Kidney (tissue), 14 donors: ENCODE data around the gene TMEM203. TPM values are rescaled to one million over a fixed set of nuclear protein-coding genes. Genes with fewer than 3 reads are reported as not detected.

Experiments used
- DNase-seq, 5 donors: peaks; one replicate each; pipeline ENCODE4 v3.0.0-alpha.2; 2013 to 2020
- FAIRE-seq: peaks from 2 replicates; lab custom pipeline; 2012; peaks lifted over from hg19 to GRCh38; lab: Jason Lieb, UNC
- H3K27ac ChIP-seq, 2 donors: one replicate each; pipeline ENCODE4 v1.7.0; 2013; ENCODE audit warnings: low read depth in 2 of 2, low read length in 2 of 2, inconsistent platforms in 1 of 2
- H3K27me3 ChIP-seq: one replicate; pipeline ENCODE4 v1.7.1; 2013; ENCODE audit warnings: low read length, inconsistent platforms; ENCODE audit not compliant: control insufficient read depth, insufficient read depth
- H3K36me3 ChIP-seq, 3 donors: one replicate each; pipeline versions ENCODE4 v1.7.0 to v1.7.1; 2013; ENCODE audit warnings: low read length in 3 of 3, control low read depth in 1 of 3, inconsistent platforms in 1 of 3; ENCODE audit not compliant: insufficient read depth in 3 of 3, control insufficient read depth in 2 of 3
- H3K4me1 ChIP-seq, 3 donors: one replicate each; pipeline versions ENCODE4 v1.7.0 to v1.7.1; 2013; ENCODE audit warnings: low read length in 3 of 3, inconsistent platforms in 1 of 3, low read depth in 1 of 3; ENCODE audit not compliant: control insufficient read depth in 2 of 3, insufficient read depth in 2 of 3
- H3K4me3 ChIP-seq, 3 donors: one replicate each; pipeline versions ENCODE4 v1.7.0 to v1.8.1; 2013; ENCODE audit warnings: low read length in 3 of 3, control low read depth in 1 of 3, inconsistent platforms in 1 of 3
- H3K9ac ChIP-seq, 3 donors: one replicate each; pipeline versions ENCODE4 v1.7.0 to v1.7.1; 2013; ENCODE audit warnings: low read length in 3 of 3, control low read depth in 1 of 3, inconsistent platforms in 1 of 3
- H3K9me3 ChIP-seq, 3 donors: one replicate each; pipeline versions ENCODE4 v1.7.0 to v1.7.1; 2013; ENCODE audit warnings: low read length in 3 of 3, control low read depth in 1 of 3, inconsistent platforms in 1 of 3; ENCODE audit not compliant: control insufficient read depth in 2 of 3, insufficient read depth in 1 of 3
- intact Hi-C: fragments of 100-400 bp; cut with DNase I; formaldehyde crosslinking; loops from one replicate; pipeline ENCODE4 v1.11.1; 2022
- polyA plus RNA-seq: library from polyadenylated mRNA; stranded (reverse); fragments of 350-450 nt; fragmentation: Illumina TruSeq; extraction: RNeasy Lipid Tissue Mini Kit (QIAGEN cat#74804); gene quantifications from one replicate; pipeline ENCODE4 v1.2.3, GENCODE V29; 2014; ENCODE audit warnings: low read depth, low replicate concordance; ENCODE audit not compliant: insufficient read depth
- total RNA-seq: library from RNA; stranded (reverse); fragmentation: NEBNext Ultra II Directional; extraction: Animal tissue kit (Norgen Biotek cat#: 25700); gene quantifications from one replicate; pipeline ENCODE4 v1.2.1, GENCODE V29; 2021
- TF ChIP-seq, protein P1 (sequence below): IDR thresholded peaks from 3 replicates; pipeline ENCODE4 v1.5.1; 2012; ENCODE audit warnings: mild to moderate bottlenecking, moderate library complexity, borderline replicate concordance; ENCODE audit not compliant: insufficient read depth; ENCODE audit errors: extremely low read depth
- donor health status: control.
- donor health status: control.
- donor health status: control.
- donor health status: control.
- donor health status: control.
- donor health status: DM: yes; HTN: yes; CAD: no.
- donor health status: Normal renal cell carcinoma (clear cell type).

The TMEM203 gene
- total and polyA plus RNA-seq, 2 donors from 2014 or later = 36.3 to 53.5 TPM

DNA sequence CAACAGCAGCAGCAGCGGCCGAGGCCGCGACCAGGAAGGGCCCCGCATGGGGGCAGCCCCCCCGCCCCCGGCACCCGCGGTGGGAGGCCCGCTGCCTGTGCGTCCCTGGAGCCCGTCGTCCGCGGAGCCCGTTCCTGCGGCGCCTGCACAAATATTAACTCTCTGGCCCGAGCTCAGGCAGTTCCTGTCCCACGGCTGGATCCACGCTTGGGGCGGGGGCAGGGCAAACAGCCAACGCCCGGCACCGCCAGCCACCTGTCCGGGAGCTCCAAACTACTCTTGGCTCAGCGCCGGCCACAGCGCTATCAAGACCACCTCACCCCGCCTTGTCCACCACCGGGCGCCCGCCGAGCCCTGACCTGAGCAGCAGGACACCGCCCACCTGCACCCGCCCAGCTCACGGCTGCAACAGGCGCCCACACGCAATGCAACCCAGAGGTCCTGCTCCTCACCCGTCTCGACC, 35.5 kb downstream of the TMEM203 start, which contains the start of gene LRRC26:
LRRC26 (minus strand) TSS at position 156 of the 463 bp plus-strand sequence; CDS start at position 48, 108 bp downstream.
- TF ChIP-seq, protein P1, sequence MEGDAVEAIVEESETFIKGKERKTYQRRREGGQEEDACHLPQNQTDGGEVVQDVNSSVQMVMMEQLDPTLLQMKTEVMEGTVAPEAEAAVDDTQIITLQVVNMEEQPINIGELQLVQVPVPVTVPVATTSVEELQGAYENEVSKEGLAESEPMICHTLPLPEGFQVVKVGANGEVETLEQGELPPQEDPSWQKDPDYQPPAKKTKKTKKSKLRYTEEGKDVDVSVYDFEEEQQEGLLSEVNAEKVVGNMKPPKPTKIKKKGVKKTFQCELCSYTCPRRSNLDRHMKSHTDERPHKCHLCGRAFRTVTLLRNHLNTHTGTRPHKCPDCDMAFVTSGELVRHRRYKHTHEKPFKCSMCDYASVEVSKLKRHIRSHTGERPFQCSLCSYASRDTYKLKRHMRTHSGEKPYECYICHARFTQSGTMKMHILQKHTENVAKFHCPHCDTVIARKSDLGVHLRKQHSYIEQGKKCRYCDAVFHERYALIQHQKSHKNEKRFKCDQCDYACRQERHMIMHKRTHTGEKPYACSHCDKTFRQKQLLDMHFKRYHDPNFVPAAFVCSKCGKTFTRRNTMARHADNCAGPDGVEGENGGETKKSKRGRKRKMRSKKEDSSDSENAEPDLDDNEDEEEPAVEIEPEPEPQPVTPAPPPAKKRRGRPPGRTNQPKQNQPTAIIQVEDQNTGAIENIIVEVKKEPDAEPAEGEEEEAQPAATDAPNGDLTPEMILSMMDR = no peak
- no peak within 1 kb of the TSS for H3K4me3 ChIP-seq

DNA sequence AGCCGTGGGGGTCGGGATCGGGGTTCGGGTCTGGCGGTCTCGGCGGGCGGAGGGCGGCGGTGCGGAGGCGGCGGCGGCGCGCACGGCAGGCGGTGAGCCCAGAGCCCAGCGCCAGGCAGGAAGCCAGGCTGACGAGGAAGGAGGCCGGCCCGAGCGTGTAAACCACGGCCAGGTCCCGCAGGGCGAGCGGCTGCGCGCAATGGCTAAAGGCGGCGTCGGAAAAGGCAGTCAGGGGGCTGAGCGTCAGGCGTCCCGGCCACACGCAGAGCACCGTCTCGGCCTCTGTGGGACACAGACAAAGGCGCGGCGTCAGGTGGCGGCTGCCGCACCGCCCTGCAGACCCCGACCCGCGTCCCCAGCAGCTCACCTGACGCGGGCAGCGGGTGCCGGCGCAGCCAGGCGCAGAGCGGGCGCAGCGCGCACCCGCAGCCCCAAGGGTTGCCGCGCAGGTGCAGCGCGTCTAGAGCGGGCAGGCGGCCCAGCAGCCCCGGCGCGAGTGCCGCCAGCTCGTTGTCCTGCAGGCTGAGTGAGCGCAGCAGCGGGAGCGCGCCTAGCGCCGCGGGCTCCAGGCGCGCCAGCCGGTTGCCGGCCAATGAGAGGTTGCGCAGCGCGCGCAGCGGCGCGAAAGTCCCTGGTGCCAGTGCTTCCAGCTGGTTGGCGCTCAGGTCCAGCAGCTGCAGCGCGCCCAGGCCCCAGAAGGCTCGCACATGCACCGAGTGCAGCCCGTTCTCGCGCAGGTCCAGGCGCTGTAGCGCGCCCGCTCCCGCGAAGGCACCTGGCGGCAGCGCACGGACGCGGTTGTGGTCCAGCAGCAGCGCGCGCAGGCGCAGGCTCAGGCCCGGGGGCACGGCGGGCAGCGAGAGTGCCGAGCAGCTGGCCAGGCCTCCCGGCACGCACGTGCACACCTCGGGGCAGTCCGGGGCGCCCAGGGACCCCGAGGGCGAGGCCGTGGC, 36.3 kb downstream of the TMEM203 start:
- Histone ChIP-seq H3K4me1 (peaks cover 0 to 12% (median 0%) of the 10 kb centered on the region in 3 donors), H3K4me3 (no peak overlapping the region), H3K9me3 (no peaks in the 10 kb centered on the region), H3K36me3 (no peaks in the 10 kb centered on the region), H3K27ac (no peak overlapping the region), H3K9ac (no peak overlapping the region), H3K27me3 (peaks cover 19% of the 10 kb centered on the region)
- FAIRE-seq (no peak), DNase-seq (peak in 4 of 5 donors; percentile 59 to 74 (median 69))
- intact Hi-C loops = no loop called here
- TF ChIP-seq, protein P1 = no peak

More for the DNA sequence above, 35.5 kb downstream of the TMEM203 start, which contains the start of gene LRRC26:
- H3K27me3 ChIP-seq = peaks cover 12% of the 10 kb centered on the region
- H3K27ac ChIP-seq = no peak within 1 kb of the TSS
- H3K4me1 ChIP-seq = peaks cover 0 to 12% (median 0%) of the 10 kb centered on the region in 3 donors
- no peak within 1 kb of the TSS for H3K9ac ChIP-seq
- FAIRE-seq (no peak), DNase-seq (no peak)
- intact Hi-C loops = no loop called here
- no peaks in the 10 kb centered on the region for H3K9me3 ChIP-seq
- no peaks in the 10 kb centered on the region for H3K36me3 ChIP-seq

DNA sequence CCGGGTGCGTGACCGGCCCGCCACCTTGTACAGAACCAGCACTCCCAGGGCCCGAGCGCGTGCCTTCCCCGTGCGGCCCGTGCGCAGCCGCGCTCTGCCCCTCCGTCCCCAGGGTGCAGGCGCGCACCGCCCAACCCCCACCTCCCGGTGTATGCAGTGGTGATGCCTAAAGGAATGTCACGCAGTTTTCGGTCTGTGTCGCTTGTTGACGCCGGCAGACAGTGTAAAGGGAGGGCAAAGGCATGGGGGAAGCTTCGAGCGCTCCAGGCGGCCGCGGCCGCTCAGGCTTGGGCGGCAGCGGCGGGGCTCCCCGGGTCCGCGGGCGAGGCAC, 36.9 kb downstream of the TMEM203 start:
- Histone ChIP-seq H3K4me1 (peaks cover 0 to 12% (median 0%) of the 10 kb centered on the region in 3 donors), H3K36me3 (no peaks in the 10 kb centered on the region), H3K27me3 (peaks cover 24% of the 10 kb centered on the region), H3K27ac (no peak overlapping the region), H3K9ac (no peak overlapping the region), H3K4me3 (no peak overlapping the region), H3K9me3 (no peaks in the 10 kb centered on the region)
- intact Hi-C loops = no loop called here
- TF ChIP-seq, protein P1 = no peak
- DNase-seq (no peak), FAIRE-seq (no peak)
